Lower leg skin (tissue), 4 donors: ENCODE data around the gene PLCB1. TPM values are rescaled to one million over a fixed set of nuclear protein-coding genes. Genes with fewer than 3 reads are reported as not detected.

Experiments used
- DNase-seq, 2 donors: peaks; one replicate each; pipeline ENCODE4 v3.0.0-alpha.2; 2019; ENCODE audit warnings: low spot score in 2 of 2
- H3K4me3 ChIP-seq: fragments of 200-600 bp; sonication (generic); 2 replicates; pipeline ENCODE4 v1.5.1; 2017; ENCODE audit warnings: mild to moderate bottlenecking, low read depth; ENCODE audit not compliant: poor library complexity, severe bottlenecking
- POLR2A ChIP-seq, 2 donors: fragments of 450-650 bp; IDR thresholded peaks; one replicate each; pipeline ENCODE4 v1.6.1; 2016 to 2017; ENCODE audit warnings: antibody characterized with exemption in 2 of 2, mild to moderate bottlenecking in 1 of 2, moderate library complexity in 1 of 2
- WGBS, 2 donors: methylation state at CpG; one replicate each; pipeline ENCODE4 v1.1.5; 2018; 5-methylcytosine and 5-hydroxymethylcytosine counted together
- intact Hi-C: fragments of 100-400 bp; cut with DNase I; formaldehyde crosslinking; loops from one replicate; pipeline ENCODE4 v1.15.0; 2023; ENCODE audit warnings: low total_unique reads
- total RNA-seq, 4 donors: library from RNA; depleted of rRNA; stranded (reverse); fragments of >200 nt; gene quantifications; one replicate each; pipeline ENCODE4 v1.1.0, GENCODE V29; 2016
- TF ChIP-seq, protein P1 (sequence below), 3 donors: fragments of 450-650 bp; IDR thresholded peaks; one replicate each; pipeline ENCODE4 v1.5.1; 2016; ENCODE audit warnings: antibody characterized with exemption in 3 of 3, mild to moderate bottlenecking in 3 of 3, moderate library complexity in 2 of 3

PLCB1 gene
- total RNA-seq, 4 donors from 2014 or later = 4.1 to 16.2 (median 9.1) TPM

DNA sequence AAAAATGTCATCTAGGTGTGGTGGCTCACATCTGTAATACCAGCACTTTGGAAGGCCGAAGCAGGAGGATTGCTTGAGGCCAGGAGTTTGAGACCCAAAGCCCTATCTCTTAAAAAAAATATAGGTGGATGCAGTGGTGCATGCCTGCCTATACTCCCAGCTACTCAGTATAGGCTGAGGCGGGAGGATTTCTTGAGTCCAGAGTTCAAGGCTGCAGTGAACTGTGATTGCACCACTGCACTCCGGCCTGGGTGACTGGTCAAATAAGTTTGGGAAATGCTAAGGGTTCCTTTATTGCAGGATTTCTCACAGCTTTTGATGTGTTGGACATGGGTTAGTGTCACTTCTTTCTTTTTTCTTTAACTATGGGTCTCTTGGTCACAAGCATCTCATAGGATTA lies 261.3 kb downstream of the PLCB1 start:
- intact Hi-C loops = no loop called here
- no peak for TF ChIP-seq POLR2A (IDR thresholded peaks at IDR 0.05)
- TF ChIP-seq, protein P1, sequence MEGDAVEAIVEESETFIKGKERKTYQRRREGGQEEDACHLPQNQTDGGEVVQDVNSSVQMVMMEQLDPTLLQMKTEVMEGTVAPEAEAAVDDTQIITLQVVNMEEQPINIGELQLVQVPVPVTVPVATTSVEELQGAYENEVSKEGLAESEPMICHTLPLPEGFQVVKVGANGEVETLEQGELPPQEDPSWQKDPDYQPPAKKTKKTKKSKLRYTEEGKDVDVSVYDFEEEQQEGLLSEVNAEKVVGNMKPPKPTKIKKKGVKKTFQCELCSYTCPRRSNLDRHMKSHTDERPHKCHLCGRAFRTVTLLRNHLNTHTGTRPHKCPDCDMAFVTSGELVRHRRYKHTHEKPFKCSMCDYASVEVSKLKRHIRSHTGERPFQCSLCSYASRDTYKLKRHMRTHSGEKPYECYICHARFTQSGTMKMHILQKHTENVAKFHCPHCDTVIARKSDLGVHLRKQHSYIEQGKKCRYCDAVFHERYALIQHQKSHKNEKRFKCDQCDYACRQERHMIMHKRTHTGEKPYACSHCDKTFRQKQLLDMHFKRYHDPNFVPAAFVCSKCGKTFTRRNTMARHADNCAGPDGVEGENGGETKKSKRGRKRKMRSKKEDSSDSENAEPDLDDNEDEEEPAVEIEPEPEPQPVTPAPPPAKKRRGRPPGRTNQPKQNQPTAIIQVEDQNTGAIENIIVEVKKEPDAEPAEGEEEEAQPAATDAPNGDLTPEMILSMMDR (IDR thresholded peaks at IDR 0.05) = no peak
- H3K4me3 ChIP-seq = no peak overlapping the region
- no peak for DNase-seq
- 67 to 89% methylated on average over 3 of the region's 3 CpGs for WGBS, 2 donors

DNA sequence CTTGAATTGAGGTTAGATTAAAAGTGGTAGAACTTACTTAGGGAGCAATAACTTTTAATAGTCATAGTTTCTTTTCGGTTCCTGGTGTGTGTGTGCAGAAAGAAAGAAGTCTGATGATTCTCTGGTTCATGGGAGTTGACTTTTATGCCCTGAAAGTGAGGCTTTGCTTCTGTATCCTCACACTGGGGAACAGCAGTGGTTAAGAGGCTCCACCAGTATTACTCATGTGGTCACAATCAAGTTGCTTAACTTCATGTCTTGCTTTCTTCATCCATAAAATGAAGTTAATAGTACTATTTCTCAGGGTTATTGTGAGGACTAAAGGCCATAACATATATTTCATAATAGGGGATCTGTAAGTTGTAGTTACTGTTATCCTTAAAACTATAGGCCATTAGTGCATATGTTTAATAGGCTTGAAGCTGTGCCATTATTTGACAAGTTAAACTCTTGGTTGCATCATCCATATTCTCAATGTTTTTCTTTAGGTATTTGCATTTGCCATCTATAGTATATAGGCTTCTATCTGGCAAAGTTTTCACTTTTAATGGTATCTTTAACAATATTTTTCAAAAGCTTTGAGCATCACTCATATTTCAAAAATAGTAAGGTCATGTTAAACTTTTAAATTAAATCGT lies 262.4 kb downstream of the PLCB1 start:
- TF ChIP-seq, protein P1 (IDR thresholded peaks at IDR 0.05) = no peak
- no peak for TF ChIP-seq POLR2A (IDR thresholded peaks at IDR 0.05)
- WGBS, 2 donors = 84 to 89% methylated on average over 2 of the region's 2 CpGs
- no peak overlapping the region for H3K4me3 ChIP-seq
- no peak for DNase-seq
- intact Hi-C loops = no loop called here

DNA sequence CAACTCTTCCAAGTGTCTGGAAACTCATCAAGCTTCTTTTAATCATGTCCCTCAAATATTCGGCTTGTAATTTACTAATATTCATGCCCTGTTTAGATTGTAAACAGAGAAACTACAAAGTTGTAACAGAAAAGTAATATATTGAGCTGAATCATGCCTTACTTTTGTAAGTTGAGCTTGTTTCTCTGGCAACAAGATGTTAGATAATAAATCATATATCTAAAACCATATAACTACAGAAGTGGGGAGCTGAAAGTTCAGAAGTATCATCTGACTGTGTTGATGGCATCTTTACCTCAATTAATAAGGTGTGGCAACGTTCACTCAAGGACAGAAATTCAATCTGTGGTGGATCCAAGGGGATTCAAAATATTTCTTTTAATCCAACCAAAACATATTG lies 263.9 kb downstream of the PLCB1 start:
- intact Hi-C loops = no loop called here
- no peak overlapping the region for H3K4me3 ChIP-seq
- DNase-seq = no peak
- WGBS, 2 donors = 39 to 55% methylated on average over 2 of the region's 2 CpGs
- TF ChIP-seq, protein P1 (IDR thresholded peaks at IDR 0.05) = no peak
- no peak for TF ChIP-seq POLR2A (IDR thresholded peaks at IDR 0.05)

DNA sequence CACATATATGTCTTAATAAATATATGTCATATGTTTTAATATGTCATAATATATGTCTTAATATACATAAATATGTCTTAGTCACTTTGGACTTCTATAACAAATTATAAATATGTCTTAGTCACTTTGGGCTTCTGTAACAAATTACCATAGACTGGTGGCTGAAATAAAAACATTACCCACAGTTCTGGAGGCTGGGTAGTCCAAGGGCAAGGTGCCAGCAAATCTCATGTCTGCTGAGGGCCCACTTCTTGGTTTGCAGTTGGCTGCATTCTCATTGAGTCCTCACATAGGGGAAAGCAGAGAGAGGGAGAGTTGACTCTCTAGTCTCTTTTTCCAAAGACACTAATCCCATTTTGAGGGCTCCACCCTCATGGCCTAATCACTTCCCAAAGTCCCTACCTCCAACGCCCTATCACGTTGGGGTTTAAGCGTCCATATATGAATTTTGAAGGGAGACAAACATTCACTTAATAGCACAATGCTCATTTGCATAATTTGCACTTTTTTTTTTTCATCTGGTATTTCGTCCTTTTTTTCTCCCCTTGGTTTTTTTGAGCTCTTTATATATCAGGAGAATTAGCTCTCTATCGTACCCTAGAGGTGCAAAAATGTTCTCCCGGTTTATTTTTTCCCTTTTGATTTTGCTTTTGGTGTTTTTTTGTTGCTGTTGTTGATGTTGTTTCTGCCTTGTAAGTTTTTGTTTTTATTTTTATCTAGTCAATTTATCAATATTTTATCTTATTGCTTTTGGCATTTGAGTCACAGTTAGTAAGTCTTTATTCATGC lies 266.4 kb downstream of the PLCB1 start:
- 87 to 89% methylated on average over 6 of the region's 6 CpGs for WGBS, 2 donors
- intact Hi-C loops = no loop called here
- TF ChIP-seq, protein P1 (IDR thresholded peaks at IDR 0.05) = no peak
- no peak for TF ChIP-seq POLR2A (IDR thresholded peaks at IDR 0.05)
- H3K4me3 ChIP-seq = no peak overlapping the region
- no peak for DNase-seq

DNA sequence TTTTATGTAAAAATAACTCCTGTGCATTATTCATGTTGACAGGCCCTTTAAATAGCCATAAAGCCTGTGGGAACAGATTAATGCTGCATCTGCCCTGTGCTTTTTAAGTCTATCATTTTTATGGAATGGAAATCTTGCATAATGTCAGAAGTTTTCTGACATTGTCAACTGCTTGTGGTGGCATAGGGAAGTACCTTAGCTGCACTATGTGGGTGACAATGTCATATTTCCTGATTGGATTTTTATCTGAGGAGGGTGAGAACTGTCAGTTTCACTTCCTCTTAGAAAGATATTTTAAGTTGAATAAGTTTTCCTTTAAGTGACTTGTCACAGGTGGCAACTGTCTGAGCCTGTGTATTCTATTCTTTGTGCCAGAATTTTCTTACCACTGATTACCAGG lies 267.9 kb downstream of the PLCB1 start:
- H3K4me3 ChIP-seq = no peak overlapping the region
- intact Hi-C loops = no loop called here
- no peak for TF ChIP-seq POLR2A (IDR thresholded peaks at IDR 0.05)
- TF ChIP-seq, protein P1 (IDR thresholded peaks at IDR 0.05) = no peak
- no peak for DNase-seq
